Measurements from ENCODE around the gene NHS.

DNA sequence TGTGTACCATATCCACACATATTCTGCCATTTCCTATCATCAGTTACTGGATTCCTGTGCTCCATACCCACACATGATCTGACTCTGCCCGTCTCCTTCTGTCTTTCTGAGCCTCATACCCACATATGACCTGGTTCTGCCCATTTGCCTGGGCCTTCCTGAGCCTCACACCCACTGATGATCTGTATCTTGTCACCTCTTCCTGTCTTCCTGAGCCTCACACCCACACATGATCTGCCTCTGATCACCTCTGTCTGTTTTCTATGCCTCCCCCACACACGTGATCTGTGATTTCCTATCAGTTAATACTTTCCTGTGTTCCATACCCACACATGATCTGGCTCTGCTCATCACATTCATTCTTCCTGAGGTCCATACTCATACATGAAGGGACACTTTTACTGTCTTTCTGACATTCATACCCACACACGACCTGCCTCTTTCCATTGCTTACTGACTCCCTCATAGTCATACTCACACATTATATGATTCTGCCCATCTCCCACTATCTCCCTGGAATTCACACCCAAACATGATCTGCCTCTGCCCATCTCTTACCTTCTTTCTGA lies 394.8 kb downstream of the NHS start:
- TF ChIP-seq FOXP2 (optimal IDR thresholded peaks at IDR 0.05; ENCODE audit: borderline replicate concordance, extremely low read depth, extremely low read length, insufficient read depth) = no peak
- TF ChIP-seq POLR2AphosphoS5 (IDR thresholded peaks at IDR 0.05; ENCODE audit: low read depth, low read length) = no peak
- TF ChIP-seq REST (IDR thresholded peaks at IDR 0.05; ENCODE audit: insufficient read depth in 1 of 2, low read depth in 2 of 2, low read length in 2 of 2) = no peak

All from PFSK-1 (cell line).